Erythroblast (primary cell): ENCODE measurements around the gene AACS.

Source experiments
- GATA1 ChIP-seq: IDR thresholded peaks from 2 replicates; pipeline ENCODE4 v1.6.1; 2011; ENCODE audit warnings: low read depth, mild to moderate bottlenecking, control low read depth, low read length, moderate library complexity
- POLR2A ChIP-seq: IDR thresholded peaks from 2 replicates; pipeline ENCODE4 v1.6.1; 2011; ENCODE audit warnings: mild to moderate bottlenecking, low read length

DNA sequence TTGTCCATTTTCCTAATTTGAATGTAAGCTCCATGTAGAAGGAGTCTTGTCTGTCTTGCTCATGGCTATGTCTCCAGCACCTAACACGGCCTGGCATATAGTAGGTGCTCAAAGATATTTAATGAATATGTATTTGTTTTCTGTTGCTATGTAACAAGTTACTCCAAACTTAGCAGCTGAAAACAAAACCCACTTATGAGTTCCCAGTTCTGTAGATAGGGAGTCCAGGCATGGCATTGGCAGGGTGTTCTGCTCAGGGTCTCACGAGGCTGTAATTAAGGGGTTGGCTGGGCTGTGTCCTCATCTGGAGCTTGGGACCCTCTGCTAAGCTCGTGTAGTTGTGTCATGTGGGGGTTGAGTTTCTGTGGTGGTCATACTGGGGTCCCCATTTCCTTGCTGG is 106.0 kb downstream of the AACS start:
- TF ChIP-seq POLR2A (no peak), GATA1 (no peak)
